HL-60 (cell line): ENCODE measurements around the gene PRSS48.

ENCODE experiments used
- DNase-seq, 2 experiments: peaks; one replicate each; pipeline ENCODE4 v3.0.0-alpha.2; 2010 to 2020; ENCODE audit warnings: low read depth in 1 of 2, low spot score in 1 of 2
- H3K27ac ChIP-seq: fragments of 250-450 bp; sonication (Bioruptor Pico); replicated peaks from 2 replicates; pipeline ENCODE4 v1.5.1; 2020; ENCODE audit warnings: mild to moderate bottlenecking, moderate library complexity
- H3K27me3 ChIP-seq: fragments of 250-450 bp; sonication (Bioruptor Pico); 2 replicates; pipeline ENCODE4 v1.5.1; 2021; ENCODE audit warnings: mild to moderate bottlenecking, moderate library complexity; ENCODE audit not compliant: insufficient read depth, poor library complexity, severe bottlenecking
- H3K4me3 ChIP-seq: replicated peaks from 2 replicates; pipeline ENCODE4 v1.5.1; 2011; ENCODE audit warnings: mild to moderate bottlenecking, control low read depth, low read length; ENCODE audit not compliant: insufficient read depth
- CTCF ChIP-seq: IDR thresholded peaks from one replicate; pipeline ENCODE4 v1.5.1; 2011; ENCODE audit warnings: low read length, control low read depth, inconsistent platforms; ENCODE audit not compliant: insufficient read depth
- GABPA ChIP-seq: IDR thresholded peaks from 2 replicates; pipeline ENCODE4 v1.6.1; 2012; ENCODE audit warnings: low read depth
- POLR2AphosphoS5 ChIP-seq: IDR thresholded peaks from 2 replicates; pipeline ENCODE4 v1.6.1; 2012; ENCODE audit warnings: low read depth
- REST ChIP-seq: IDR thresholded peaks from 2 replicates; pipeline ENCODE4 v1.6.1; 2012; ENCODE audit warnings: low read depth; ENCODE audit not compliant: insufficient replicate concordance
- SPI1 ChIP-seq: IDR thresholded peaks from 2 replicates; pipeline ENCODE4 v1.6.1; 2012; ENCODE audit warnings: low read depth, mild to moderate bottlenecking, borderline replicate concordance

Gene PRSS48

GRCh38 chr4:151292038-151292437 lies 15.1 kb downstream of the PRSS48 start:
- no peak for TF ChIP-seq POLR2AphosphoS5
- no peak for TF ChIP-seq REST
- Histone ChIP-seq H3K4me3 (no peak overlapping the region), H3K27me3 (no peaks in the 10 kb centered on the region), H3K27ac (no peak overlapping the region)
- no peak for DNase-seq

- H3K27ac ChIP-seq: no peak overlapping the region
- no peaks in the 10 kb centered on the region for H3K27me3 ChIP-seq
- H3K4me3 ChIP-seq: no peak overlapping the region
- TF ChIP-seq POLR2AphosphoS5 (no peak), GABPA (no peak), SPI1 (no peak), CTCF (no peak), REST (no peak)
- no peak for DNase-seq
Observed at GRCh38 chr4:151294833-151295496, 18.0 kb downstream of the PRSS48 start.

GRCh38 chr4:151296227-151296626 lies 19.3 kb downstream of the PRSS48 start:
- no peak for TF ChIP-seq GABPA
- no peak for TF ChIP-seq REST
- no peak for TF ChIP-seq SPI1
- no peak for TF ChIP-seq CTCF
- no peak for TF ChIP-seq POLR2AphosphoS5
- DNase-seq: no peak
- Histone ChIP-seq H3K27ac (no peak overlapping the region), H3K4me3 (no peak overlapping the region), H3K27me3 (no peaks in the 10 kb centered on the region)
